MM.1S (cell line): ENCODE measurements around the gene CBFB.

Experiments used
- DNase-seq: peaks from one replicate; pipeline ENCODE4 v3.0.0-alpha.2; 2015
- H2AFZ ChIP-seq: fragments of 300-600 bp; sonication (generic); 2 replicates; pipeline ENCODE4 v1.6.0; 2016; ENCODE audit warnings: antibody characterized with exemption, low read length
- H3F3A ChIP-seq: fragments of 300-600 bp; sonication (generic); 2 replicates; pipeline ENCODE4 v1.6.1; 2016; ENCODE audit warnings: mild to moderate bottlenecking, antibody characterized with exemption, low read length, moderate library complexity, mixed read lengths; ENCODE audit not compliant: insufficient read depth
- H3K27ac ChIP-seq: fragments of 300-600 bp; sonication (generic); 2 replicates; pipeline ENCODE4 v1.5.1; 2016; ENCODE audit warnings: mild to moderate bottlenecking, low read length
- H3K27me3 ChIP-seq: fragments of 300-600 bp; sonication (generic); replicated peaks from 2 replicates; pipeline ENCODE4 v1.6.0; 2016; ENCODE audit warnings: low read length; ENCODE audit not compliant: insufficient read depth
- H3K36me3 ChIP-seq: fragments of 300-600 bp; sonication (generic); replicated peaks from 2 replicates; pipeline ENCODE4 v1.6.1; 2016; ENCODE audit warnings: mild to moderate bottlenecking, low read length, mixed read lengths; ENCODE audit not compliant: insufficient read depth
- H3K4me1 ChIP-seq: fragments of 300-600 bp; sonication (generic); 2 replicates; pipeline ENCODE4 v1.6.1; 2016; ENCODE audit warnings: low read length, mixed read lengths
- H3K4me2 ChIP-seq: fragments of 300-600 bp; sonication (generic); 2 replicates; pipeline ENCODE4 v1.6.0; 2016; ENCODE audit warnings: low read depth, low read length
- H3K4me3 ChIP-seq: fragments of 300-600 bp; sonication (generic); 2 replicates; pipeline ENCODE4 v1.5.1; 2016; ENCODE audit warnings: low read length, mixed read lengths
- H3K79me2 ChIP-seq: fragments of 300-600 bp; sonication (generic); 2 replicates; pipeline ENCODE4 v1.6.1; 2016; ENCODE audit warnings: mixed run types, low read length, mixed read lengths
- H3K9ac ChIP-seq: fragments of 300-600 bp; sonication (generic); 2 replicates; pipeline ENCODE4 v1.6.1; 2016; ENCODE audit warnings: low read length, mixed read lengths
- H3K9me2 ChIP-seq: fragments of 300-600 bp; sonication (generic); replicated peaks from 2 replicates; pipeline ENCODE4 v1.6.1; 2016; ENCODE audit warnings: mild to moderate bottlenecking, low read length, mixed read lengths; ENCODE audit not compliant: insufficient read depth
- H3K9me3 ChIP-seq: fragments of 300-600 bp; sonication (generic); replicated peaks from 2 replicates; pipeline ENCODE4 v1.6.1; 2016; ENCODE audit warnings: mild to moderate bottlenecking, low read length, mixed read lengths; ENCODE audit not compliant: insufficient read depth
- H4K20me1 ChIP-seq: fragments of 300-600 bp; sonication (generic); 2 replicates; pipeline ENCODE4 v1.6.1; 2016; ENCODE audit warnings: mild to moderate bottlenecking, low read length, moderate library complexity, mixed read lengths; ENCODE audit not compliant: insufficient read depth
- EZH2 ChIP-seq: fragments of 300-600 bp; sonication (generic); optimal IDR thresholded peaks from 2 replicates; pipeline ENCODE3; 2017; ENCODE audit warnings: low read depth, mild to moderate bottlenecking, antibody characterized with exemption, low read length, mixed read lengths
- EZH2phosphoT487 ChIP-seq: fragments of 300-600 bp; sonication (generic); IDR thresholded peaks from 2 replicates; pipeline ENCODE4 v1.6.1; 2018; ENCODE audit warnings: antibody characterized with exemption, low read length
- TF ChIP-seq, protein P1 (sequence below): fragments of 300-600 bp; sonication (generic); IDR thresholded peaks from 2 replicates; pipeline ENCODE4 v1.5.1; 2016; ENCODE audit warnings: antibody characterized with exemption, low read length, mixed read lengths

The CBFB gene

DNA sequence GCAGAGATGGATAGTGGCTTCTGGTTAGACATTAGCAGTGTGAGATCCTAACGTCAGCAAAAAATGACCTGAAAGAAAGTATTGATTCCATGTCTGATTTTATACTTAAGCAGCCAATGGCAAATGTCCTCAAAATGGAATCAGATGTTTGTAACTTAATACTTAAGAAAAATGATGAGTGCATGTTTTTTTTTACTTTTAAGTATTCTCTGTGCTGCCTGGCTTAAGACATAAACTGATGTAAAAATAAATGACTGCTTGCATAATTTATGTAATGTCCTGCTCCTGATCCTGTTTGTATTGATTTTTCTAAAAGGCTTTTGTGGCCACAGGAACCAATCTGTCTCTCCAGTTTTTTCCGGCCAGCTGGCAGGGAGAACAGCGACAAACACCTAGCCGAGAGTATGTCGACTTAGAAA is 7.4 kb downstream of the CBFB start:
- Histone ChIP-seq H3K4me3 (no peak overlapping the region), H3K36me3 (peaks cover 8% of the 10 kb centered on the region; the same call in 1 of the 2 replicates), H3K27me3 (no peaks in the 10 kb centered on the region), H3K79me2 (peaks cover 99% of the 10 kb centered on the region), H3K4me1 (peaks cover 3% of the 10 kb centered on the region; the same call in 1 of the 2 replicates), H3K9ac (no peak overlapping the region), H3K4me2 (no peak overlapping the region), H4K20me1 (peaks cover 13% of the 10 kb centered on the region; the same call in 1 of the 2 replicates), H3K9me2 (no peaks in the 10 kb centered on the region), H3K9me3 (no peaks in the 10 kb centered on the region), H2AFZ (no peak overlapping the region), H3K27ac (no peak overlapping the region), H3F3A (no peaks in the 10 kb centered on the region; the same call in 1 of the 2 replicates)
- no peak for TF ChIP-seq EZH2phosphoT487
- TF ChIP-seq EZH2: no peak
- TF ChIP-seq, protein P1, sequence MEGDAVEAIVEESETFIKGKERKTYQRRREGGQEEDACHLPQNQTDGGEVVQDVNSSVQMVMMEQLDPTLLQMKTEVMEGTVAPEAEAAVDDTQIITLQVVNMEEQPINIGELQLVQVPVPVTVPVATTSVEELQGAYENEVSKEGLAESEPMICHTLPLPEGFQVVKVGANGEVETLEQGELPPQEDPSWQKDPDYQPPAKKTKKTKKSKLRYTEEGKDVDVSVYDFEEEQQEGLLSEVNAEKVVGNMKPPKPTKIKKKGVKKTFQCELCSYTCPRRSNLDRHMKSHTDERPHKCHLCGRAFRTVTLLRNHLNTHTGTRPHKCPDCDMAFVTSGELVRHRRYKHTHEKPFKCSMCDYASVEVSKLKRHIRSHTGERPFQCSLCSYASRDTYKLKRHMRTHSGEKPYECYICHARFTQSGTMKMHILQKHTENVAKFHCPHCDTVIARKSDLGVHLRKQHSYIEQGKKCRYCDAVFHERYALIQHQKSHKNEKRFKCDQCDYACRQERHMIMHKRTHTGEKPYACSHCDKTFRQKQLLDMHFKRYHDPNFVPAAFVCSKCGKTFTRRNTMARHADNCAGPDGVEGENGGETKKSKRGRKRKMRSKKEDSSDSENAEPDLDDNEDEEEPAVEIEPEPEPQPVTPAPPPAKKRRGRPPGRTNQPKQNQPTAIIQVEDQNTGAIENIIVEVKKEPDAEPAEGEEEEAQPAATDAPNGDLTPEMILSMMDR: no peak
- no peak for DNase-seq

DNA sequence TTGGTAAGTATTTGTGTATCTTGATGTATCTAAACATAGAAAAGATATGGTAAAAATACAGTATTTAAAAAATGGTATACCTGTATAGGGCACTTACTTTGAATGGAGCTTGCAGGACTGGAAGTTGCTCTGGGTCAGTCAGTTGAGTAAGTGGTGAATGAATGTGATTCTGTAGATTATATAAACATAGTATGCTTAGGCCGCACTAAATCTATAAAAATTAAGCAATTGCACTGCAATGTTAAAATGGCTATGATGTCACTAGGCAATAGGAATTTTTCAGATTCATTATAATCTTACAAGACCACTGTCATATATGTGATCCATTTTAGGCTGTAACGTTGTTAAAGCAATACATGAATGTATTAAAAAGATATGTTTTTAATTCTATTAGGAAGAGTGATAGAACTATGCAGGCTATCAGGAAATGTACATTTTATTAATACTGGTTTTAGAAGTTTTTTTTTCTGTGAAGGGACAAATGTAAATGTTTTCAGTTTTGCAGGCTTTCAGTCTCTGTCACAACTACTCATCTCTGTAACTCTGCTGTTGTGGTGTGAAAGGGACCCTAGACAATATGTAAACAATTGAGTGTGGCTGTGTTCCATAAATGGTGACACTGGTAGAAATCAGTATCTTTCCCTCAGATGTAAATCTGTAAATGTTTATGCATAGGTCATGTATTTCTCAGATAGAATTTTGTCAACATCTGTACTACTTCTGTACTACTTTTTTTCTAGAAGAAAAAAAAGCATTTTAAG is 10.5 kb downstream of the CBFB start:
- Histone ChIP-seq H3K4me1 (no peaks in the 10 kb centered on the region), H3K27ac (no peak overlapping the region), H3F3A (no peaks in the 10 kb centered on the region; the same call in 1 of the 2 replicates), H3K9me2 (no peaks in the 10 kb centered on the region), H3K4me3 (no peak overlapping the region), H3K9ac (no peak overlapping the region), H3K79me2 (peaks cover 98% of the 10 kb centered on the region), H3K27me3 (no peaks in the 10 kb centered on the region), H2AFZ (no peak overlapping the region), H3K36me3 (peaks cover 3% of the 10 kb centered on the region; the same call in 1 of the 2 replicates), H4K20me1 (peaks cover 8% of the 10 kb centered on the region; the same call in 1 of the 2 replicates), H3K4me2 (no peak overlapping the region), H3K9me3 (no peaks in the 10 kb centered on the region)
- TF ChIP-seq EZH2phosphoT487 (no peak), EZH2 (no peak)
- no peak for DNase-seq

DNA sequence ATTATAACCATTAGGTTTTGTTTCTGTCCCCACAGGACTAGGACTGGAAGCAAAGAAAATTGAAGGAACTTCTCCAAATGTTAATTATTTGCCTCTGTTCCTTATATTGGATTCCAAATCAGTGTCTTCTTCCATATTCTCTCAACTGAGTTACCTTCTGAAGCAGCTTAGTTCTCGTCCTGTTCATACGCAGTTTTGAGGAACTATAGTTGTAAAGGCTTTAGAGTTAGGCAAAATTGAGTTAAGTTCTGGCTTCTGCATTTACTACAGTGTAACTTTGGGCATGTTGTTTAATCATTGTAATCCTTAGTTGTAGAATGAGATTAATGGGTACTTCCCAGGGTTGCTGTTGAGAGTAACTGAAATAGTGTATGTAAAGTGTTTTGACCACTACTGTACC is 11.2 kb downstream of the CBFB start:
- Histone ChIP-seq H3K36me3 (peaks cover 3% of the 10 kb centered on the region; the same call in 1 of the 2 replicates), H3K9me2 (no peaks in the 10 kb centered on the region), H2AFZ (no peak overlapping the region), H3K27me3 (no peaks in the 10 kb centered on the region), H3K9me3 (no peaks in the 10 kb centered on the region), H3K4me2 (no peak overlapping the region), H3K4me3 (no peak overlapping the region), H3F3A (no peaks in the 10 kb centered on the region; the same call in 1 of the 2 replicates), H3K79me2 (peaks cover 98% of the 10 kb centered on the region), H3K4me1 (no peaks in the 10 kb centered on the region), H4K20me1 (peaks cover 5% of the 10 kb centered on the region; the same call in 1 of the 2 replicates), H3K27ac (no peak overlapping the region), H3K9ac (no peak overlapping the region)
- no peak for TF ChIP-seq EZH2phosphoT487
- TF ChIP-seq EZH2: no peak
- TF ChIP-seq, protein P1: no peak
- DNase-seq: no peak
